ENCODE data around the gene STRIP2.

Gene STRIP2

DNA sequence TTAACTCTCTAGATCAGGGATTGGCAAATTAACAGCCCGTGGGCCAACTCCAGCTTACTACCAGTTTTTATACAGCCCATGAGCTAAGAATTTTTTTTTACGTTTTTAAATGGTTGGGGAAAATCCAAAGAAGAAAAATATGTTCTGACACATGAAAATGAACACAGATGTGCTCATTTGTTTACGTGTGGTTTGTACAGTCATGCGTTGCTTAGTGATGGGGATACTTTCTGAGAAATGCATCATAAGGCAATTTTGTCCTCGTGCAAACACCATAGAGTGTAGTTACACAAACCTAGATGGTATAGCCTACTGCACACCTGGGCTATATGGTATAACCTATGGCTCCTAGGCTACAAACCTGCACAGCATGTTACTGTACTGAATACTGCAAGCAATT lies 59.8 kb downstream of the STRIP2 start:
- peak; percentile 69 to 73 for DNase-seq (ENCODE audit: low read depth in 2 of 2)

GRCh38 chr7:129495987-129496386 lies 61.8 kb downstream of the STRIP2 start:
- no peak for DNase-seq (ENCODE audit: low read depth in 2 of 2)

- DNase-seq (ENCODE audit: low read depth in 2 of 2) = no peak
Observed at GRCh38 chr7:129496653-129497052, 62.4 kb downstream of the STRIP2 start.

GRCh38 chr7:129497156-129497555 lies 62.9 kb downstream of the STRIP2 start:
- DNase-seq (ENCODE audit: low read depth in 2 of 2) = no peak

DNA sequence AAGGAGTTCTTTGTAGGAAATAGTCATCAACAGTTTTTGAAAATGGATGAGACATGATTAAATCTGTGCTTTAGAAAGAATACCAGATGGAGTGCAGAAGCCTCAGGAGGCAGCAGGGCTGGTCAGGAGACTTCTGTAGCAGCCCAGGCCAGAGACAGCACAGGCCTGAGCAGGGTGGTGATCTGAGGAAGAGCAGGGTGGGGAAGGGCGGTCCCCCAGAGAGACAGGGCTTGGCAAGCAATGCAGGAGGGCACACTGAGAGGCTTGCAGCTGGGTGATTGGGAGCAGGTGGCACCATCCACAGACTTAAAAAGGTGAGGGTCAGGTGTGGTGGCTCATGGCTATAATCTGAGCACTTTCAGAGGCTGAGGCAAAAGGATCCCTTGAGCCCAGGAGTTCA lies 63.8 kb downstream of the STRIP2 start:
- no peak for DNase-seq (ENCODE audit: low read depth in 2 of 2)

- DNase-seq (ENCODE audit: low read depth in 2 of 2) = no peak
Observed at GRCh38 chr7:129499999-129500398, 65.8 kb downstream of the STRIP2 start.

- no peak for DNase-seq (ENCODE audit: low read depth in 2 of 2)
Observed at GRCh38 chr7:129501760-129502707, 67.8 kb downstream of the STRIP2 start, which contains the start of gene SMKR1. Gene SMKR1 (plus strand): TSS chr7:129502531. CDS start chr7:129502825, 294 bp downstream.

DNA sequence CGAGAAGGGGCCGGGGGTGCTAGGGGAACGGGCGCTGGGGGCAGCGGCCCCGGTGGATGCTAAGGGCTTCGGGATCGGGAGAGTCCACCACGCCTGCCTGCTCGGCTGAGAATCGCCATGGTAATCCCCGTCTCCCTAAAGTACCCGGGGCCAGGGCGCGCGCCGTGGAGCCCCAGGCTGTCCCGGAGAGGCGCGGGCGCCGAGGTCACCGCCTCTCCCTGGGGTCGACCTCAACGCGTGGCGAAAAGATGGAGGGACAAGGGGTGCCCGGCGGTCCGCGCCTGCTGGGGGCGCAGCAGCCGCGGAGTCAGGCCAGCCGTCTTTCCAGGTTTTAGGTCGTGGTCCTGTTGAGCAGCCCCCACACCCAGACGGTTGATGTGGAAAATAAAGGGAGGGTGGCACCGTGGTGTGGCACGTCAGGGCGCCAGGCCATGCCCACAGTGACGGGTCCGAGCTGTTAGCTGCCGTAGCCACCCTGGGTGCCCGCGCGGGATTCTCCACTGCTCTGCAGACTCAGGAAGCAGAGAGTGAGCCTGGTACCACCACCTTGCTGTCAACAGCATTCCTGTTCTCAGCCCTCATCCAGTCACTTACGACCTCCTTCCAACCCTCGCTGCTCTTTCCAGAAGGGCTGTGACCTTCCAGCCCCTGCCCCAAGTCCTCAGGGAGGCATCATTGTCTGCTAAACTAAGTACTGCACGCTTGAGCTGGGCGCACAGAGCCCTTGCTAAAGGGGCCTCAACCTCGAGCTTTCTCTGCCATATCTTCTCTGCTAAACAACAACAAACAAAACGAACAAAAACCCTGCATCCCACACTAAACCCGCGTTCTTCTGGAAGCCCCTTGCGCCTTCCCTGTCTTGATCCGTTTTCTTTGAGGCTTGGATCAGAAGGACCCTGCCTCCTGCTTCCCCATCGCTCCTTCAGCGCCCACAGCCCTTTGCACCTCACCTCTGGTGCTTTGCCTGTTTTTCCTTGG lies 68.8 kb downstream of the STRIP2 start:
- DNase-seq (ENCODE audit: low read depth in 2 of 2) = no peak

- DNase-seq (ENCODE audit: low read depth in 2 of 2) = no peak
Observed at GRCh38 chr7:129503725-129504124, 69.5 kb downstream of the STRIP2 start.

DNA sequence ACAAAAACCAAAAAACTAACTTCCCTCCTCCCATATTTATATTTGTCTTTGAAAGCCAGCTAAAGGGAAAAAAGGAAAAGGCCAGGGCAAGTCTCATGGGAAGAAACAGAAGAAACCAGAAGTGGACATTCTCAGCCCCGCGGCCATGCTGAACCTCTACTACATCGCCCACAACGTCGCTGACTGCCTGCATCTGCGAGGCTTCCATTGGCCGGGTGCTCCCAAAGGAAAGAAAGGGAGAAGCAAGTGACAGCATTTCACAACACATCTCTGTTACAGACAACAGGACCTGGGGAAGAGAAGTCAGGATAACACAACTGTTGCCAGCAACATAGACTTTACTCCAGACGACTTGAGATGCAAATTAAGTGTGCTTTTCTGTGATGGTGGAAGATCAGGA lies 78.0 kb downstream of the STRIP2 start:
- no peak for DNase-seq (ENCODE audit: low read depth in 2 of 2)

GRCh38 chr7:129513546-129513945 lies 79.3 kb downstream of the STRIP2 start:
- DNase-seq (ENCODE audit: low read depth in 2 of 2) = no peak

DNA sequence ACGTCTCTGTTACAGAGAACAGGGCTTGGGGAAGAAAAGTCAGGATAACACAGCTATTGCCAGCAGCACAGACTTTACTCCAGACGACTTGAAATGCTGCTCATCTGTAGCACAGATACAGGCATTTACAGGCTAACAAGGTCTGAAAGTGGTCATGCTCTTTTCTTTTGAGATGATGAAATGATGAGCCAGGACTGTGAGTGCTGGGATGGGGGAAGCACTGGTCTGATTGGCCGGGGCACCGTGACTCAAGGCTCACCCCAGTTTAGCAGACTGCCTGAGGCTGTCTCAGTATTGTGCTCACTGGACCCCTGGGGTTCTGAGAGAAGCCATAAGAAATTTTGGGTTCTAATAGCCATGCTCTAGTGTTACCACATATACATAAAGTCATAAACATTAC lies 80.5 kb downstream of the STRIP2 start:
- DNase-seq (ENCODE audit: low read depth in 2 of 2) = no peak

GRCh38 chr7:129515381-129515780 lies 81.1 kb downstream of the STRIP2 start:
- no peak for DNase-seq (ENCODE audit: low read depth in 2 of 2)

DNA sequence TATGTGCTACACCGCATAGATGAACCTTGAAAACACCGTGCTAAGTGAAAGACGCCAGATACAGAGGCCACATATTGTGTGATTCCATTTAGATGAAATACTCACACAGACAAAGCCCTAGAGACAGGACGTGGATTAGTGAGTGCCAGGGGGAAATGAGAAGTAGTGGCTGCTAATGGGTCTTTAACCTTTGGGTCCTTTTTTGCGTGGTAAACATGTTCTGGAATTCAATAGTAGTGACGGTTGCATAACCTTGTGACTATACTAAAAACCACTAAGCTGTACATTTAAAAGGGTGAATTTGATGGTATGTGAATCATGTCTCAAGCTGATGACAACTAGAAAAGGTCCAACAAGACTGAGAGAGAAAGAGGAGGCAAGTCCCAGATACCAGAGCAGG lies 83.7 kb downstream of the STRIP2 start:
- no peak for DNase-seq (ENCODE audit: low read depth in 2 of 2)

DNA sequence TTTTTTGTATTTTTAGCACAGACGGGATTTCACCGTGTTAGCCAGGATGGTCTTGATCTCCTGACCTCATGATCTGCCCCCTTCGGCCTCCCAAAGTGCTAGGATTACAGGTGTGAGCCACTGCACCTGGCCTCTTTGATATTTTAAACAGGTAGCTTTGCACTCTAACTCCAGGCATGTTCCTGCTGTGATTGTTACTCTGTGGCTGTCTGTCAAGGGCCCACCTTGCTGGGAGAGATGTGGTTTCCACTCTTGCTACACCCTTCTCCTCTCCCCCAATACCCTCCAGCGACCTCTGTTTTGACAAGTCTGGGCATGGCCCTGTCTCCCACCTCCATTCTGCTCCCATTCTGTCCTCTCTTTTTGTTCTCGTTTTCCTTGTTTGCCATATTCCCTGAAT lies 85.2 kb downstream of the STRIP2 start:
- DNase-seq (ENCODE audit: low read depth in 2 of 2) = no peak

GRCh38 chr7:129522088-129522970 lies 88.1 kb downstream of the STRIP2 start:
- DNase-seq (ENCODE audit: low read depth in 2 of 2) = no peak

DNA sequence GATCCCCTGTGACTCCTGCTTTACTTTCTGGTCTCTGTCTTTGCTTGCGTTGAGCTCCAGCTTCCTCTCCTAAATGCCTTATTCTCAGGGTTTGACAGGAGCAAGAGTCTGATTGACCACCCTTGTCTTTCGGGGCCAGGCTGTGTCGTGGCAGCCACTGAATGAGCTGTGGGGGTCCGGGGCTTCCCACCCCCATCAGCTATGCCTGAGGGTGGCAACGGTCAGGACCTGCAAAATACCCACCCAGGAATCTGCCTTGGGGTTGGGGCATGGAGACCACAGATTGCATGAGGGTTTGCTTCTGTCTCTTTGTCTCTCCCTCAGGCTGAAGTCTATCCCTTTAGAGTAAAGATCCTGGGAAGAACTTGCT lies 88.7 kb downstream of the STRIP2 start:
- DNase-seq (ENCODE audit: low read depth in 2 of 2) = no peak

GRCh38 chr7:129523924-129524323 lies 89.7 kb downstream of the STRIP2 start:
- no peak for DNase-seq (ENCODE audit: low read depth in 2 of 2)

GRCh38 chr7:129524405-129524804 lies 90.2 kb downstream of the STRIP2 start:
- peak; percentile 34 to 35 for DNase-seq (ENCODE audit: low read depth in 2 of 2)

GRCh38 chr7:129525225-129525862 lies 91.1 kb downstream of the STRIP2 start:
- DNase-seq (ENCODE audit: low read depth in 2 of 2) = no peak

GRCh38 chr7:129529643-129530042 lies 95.4 kb downstream of the STRIP2 start:
- no peak for DNase-seq (ENCODE audit: low read depth in 2 of 2)
